ENCODE results near the gene OSMR.

- TF ChIP-seq CTCF (conservative IDR thresholded peaks at IDR 0.05; ENCODE audit: low read length): no peak
- TF ChIP-seq EZH2phosphoT487 (IDR thresholded peaks at IDR 0.05; ENCODE audit: borderline replicate concordance, low read depth, low read length): no peak
Measured at GRCh38 chr5:38979535-38979934, 133.7 kb downstream of the OSMR start.

Data from OCI-LY7 (cell line).